Measurements from ENCODE around the gene APBB2.

DNA sequence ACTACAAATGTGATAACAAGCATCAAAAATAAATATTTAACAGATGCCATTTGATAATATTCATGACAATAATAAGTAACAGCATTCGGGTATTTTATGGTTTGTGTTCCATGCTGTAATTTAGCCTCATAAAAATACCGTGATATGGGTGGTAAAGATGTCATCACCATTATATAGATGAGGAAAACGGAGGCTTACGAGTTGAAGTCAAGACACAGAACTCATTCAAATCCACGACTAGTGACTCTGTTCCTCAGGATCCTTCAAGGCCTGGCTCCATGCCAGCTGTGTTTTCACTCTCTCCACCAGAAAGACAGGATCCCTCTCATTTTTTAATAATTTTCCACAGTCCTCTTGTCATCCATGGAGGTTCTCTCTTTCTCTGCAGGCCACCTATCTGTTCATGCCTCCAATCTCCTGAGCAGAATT, 94.5 kb downstream of the APBB2 start:
- TF ChIP-seq, protein P1, sequence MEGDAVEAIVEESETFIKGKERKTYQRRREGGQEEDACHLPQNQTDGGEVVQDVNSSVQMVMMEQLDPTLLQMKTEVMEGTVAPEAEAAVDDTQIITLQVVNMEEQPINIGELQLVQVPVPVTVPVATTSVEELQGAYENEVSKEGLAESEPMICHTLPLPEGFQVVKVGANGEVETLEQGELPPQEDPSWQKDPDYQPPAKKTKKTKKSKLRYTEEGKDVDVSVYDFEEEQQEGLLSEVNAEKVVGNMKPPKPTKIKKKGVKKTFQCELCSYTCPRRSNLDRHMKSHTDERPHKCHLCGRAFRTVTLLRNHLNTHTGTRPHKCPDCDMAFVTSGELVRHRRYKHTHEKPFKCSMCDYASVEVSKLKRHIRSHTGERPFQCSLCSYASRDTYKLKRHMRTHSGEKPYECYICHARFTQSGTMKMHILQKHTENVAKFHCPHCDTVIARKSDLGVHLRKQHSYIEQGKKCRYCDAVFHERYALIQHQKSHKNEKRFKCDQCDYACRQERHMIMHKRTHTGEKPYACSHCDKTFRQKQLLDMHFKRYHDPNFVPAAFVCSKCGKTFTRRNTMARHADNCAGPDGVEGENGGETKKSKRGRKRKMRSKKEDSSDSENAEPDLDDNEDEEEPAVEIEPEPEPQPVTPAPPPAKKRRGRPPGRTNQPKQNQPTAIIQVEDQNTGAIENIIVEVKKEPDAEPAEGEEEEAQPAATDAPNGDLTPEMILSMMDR (conservative IDR thresholded peaks at IDR 0.05 in 1 of 2, IDR thresholded peaks at IDR 0.05 in 1 of 2; ENCODE audit: extremely low read depth in 1 of 2, insufficient read depth in 1 of 2, low read depth in 1 of 2, low read length in 2 of 2), result no peak
- TF ChIP-seq EZH2 (IDR thresholded peaks at IDR 0.05; ENCODE audit: borderline replicate concordance, low read length), result no peak
